H1 (cell line): ENCODE measurements around the gene GBE1.

Experiments used
- BCL11A ChIP-seq, 2 experiments: IDR thresholded peaks; one replicate each; pipeline ENCODE4 v1.6.1; 2011; ENCODE audit warnings: low read depth in 2 of 2, low read length in 2 of 2, mild to moderate bottlenecking in 2 of 2
- BRCA1 ChIP-seq: IDR thresholded peaks from 2 replicates; pipeline ENCODE4 v1.6.1; 2012; ENCODE audit warnings: low read depth, low read length, improper control_type of control experiment
- CTCF ChIP-seq, 3 experiments: IDR thresholded peaks; 1 replicate in 2 of 3; 2 replicates in 1 of 3; pipeline versions ENCODE4 v1.5.1 to v1.6.1; 2011; ENCODE audit warnings: low read length in 3 of 3, mild to moderate bottlenecking in 3 of 3, inconsistent platforms in 2 of 3, low read depth in 1 of 3, moderate library complexity in 1 of 3; ENCODE audit not compliant: insufficient read depth in 1 of 3; ENCODE audit errors: control extremely low read depth in 1 of 3
- EZH2 ChIP-seq: fragments of 200-600 bp; sonication (generic); IDR thresholded peaks from 2 replicates; pipeline ENCODE4 v1.7.1; 2012; ENCODE audit warnings: low read depth, mild to moderate bottlenecking, moderate library complexity, low read length, inconsistent platforms; ENCODE audit not compliant: severe bottlenecking
- GTF2F1 ChIP-seq: IDR thresholded peaks from 2 replicates; pipeline ENCODE4 v1.6.1; 2012; ENCODE audit warnings: low read depth, low read length, improper control_type of control experiment, borderline replicate concordance
- MAFK ChIP-seq: IDR thresholded peaks from 2 replicates; pipeline ENCODE4 v1.6.1; 2012; ENCODE audit warnings: low read depth, mild to moderate bottlenecking, improper control_type of control experiment, low read length
- POLR2A ChIP-seq, 2 experiments: IDR thresholded peaks; 1 replicate in 1 of 2; 2 replicates in 1 of 2; pipeline ENCODE4 v1.6.1; 2011; ENCODE audit warnings: low read depth in 2 of 2, low read length in 2 of 2, mild to moderate bottlenecking in 2 of 2; ENCODE audit errors: control extremely low read depth in 1 of 2
- SRF ChIP-seq: IDR thresholded peaks from 2 replicates; pipeline ENCODE4 v1.6.1; 2011; ENCODE audit warnings: mild to moderate bottlenecking, low read depth, low read length, moderate library complexity

GRCh38 chr3:81790117-81790516 is 28.7 kb upstream of the GBE1 start:
- TF ChIP-seq MAFK (no peak), BCL11A (IDR thresholded peaks at IDR 0.05; ENCODE audit: low read depth in 2 of 2, low read length in 2 of 2) (no peak), BRCA1 (no peak), SRF (no peak), GTF2F1 (no peak), EZH2 (no peak), CTCF (IDR thresholded peaks at IDR 0.05; ENCODE audit: control extremely low read depth in 1 of 3, insufficient read depth in 1 of 3, low read depth in 1 of 3, low read length in 3 of 3) (no peak), POLR2A (IDR thresholded peaks at IDR 0.05; ENCODE audit: control extremely low read depth in 1 of 2, low read depth in 2 of 2, low read length in 2 of 2) (no peak)
